HG03565 (cell line): Measurements from ENCODE around the gene EDARADD.
"Not testable (repeated sequence)": the region's sequence is repeated elsewhere in the genome, so short reads cannot be mapped to it uniquely, and the experiment has no call there.

ENCODE experiments used
- ATAC-seq: cut with Tn5 transposase; IDR thresholded peaks from one replicate; pipeline ENCODE4 v1.9.1; 2021; ENCODE audit warnings: mild to moderate bottlenecking, moderate library complexity; ENCODE audit not compliant: unreplicated experiment

EDARADD gene

GRCh38 chr1:236429715-236430274 is 35.7 kb downstream of the EDARADD start:
- no peak for ATAC-seq

- no peak for ATAC-seq
Measured at GRCh38 chr1:236433819-236434315, 39.8 kb downstream of the EDARADD start.

GRCh38 chr1:236438614-236439013 is 44.5 kb downstream of the EDARADD start:
- ATAC-seq: no peak

- ATAC-seq: no peak
Measured at GRCh38 chr1:236440373-236440772, 46.3 kb downstream of the EDARADD start.

GRCh38 chr1:236450779-236451178 is 56.7 kb downstream of the EDARADD start:
- ATAC-seq: no peak

- ATAC-seq: no peak
Measured at GRCh38 chr1:236451796-236452373, 57.8 kb downstream of the EDARADD start.

GRCh38 chr1:236455243-236455642 is 61.2 kb downstream of the EDARADD start:
- no peak for ATAC-seq

- ATAC-seq: peak; percentile 64
Measured at GRCh38 chr1:236457775-236458174, 63.7 kb downstream of the EDARADD start.

GRCh38 chr1:236458996-236459395 is 64.9 kb downstream of the EDARADD start:
- no peak for ATAC-seq

- ATAC-seq: no peak
Measured at GRCh38 chr1:236460103-236460502, 66.0 kb downstream of the EDARADD start.

- not testable (repeated sequence) for ATAC-seq
Measured at GRCh38 chr1:236464197-236464596, 70.1 kb downstream of the EDARADD start.

- no peak for ATAC-seq
Measured at GRCh38 chr1:236465231-236465958, 71.3 kb downstream of the EDARADD start.

- peak; percentile 87 for ATAC-seq
Measured at GRCh38 chr1:236465959-236466303, 71.8 kb downstream of the EDARADD start.

GRCh38 chr1:236467327-236467641 is 73.2 kb downstream of the EDARADD start:
- no peak for ATAC-seq

- ATAC-seq: no peak
Measured at GRCh38 chr1:236468625-236469024, 74.5 kb downstream of the EDARADD start.

GRCh38 chr1:236469466-236469865 is 75.4 kb downstream of the EDARADD start:
- no peak for ATAC-seq

- no peak for ATAC-seq
Measured at GRCh38 chr1:236471096-236471495, 77.0 kb downstream of the EDARADD start.

GRCh38 chr1:236471653-236472052 is 77.6 kb downstream of the EDARADD start:
- ATAC-seq: no peak

GRCh38 chr1:236472850-236473788 is 79.0 kb downstream of the EDARADD start:
- no peak for ATAC-seq

- no peak for ATAC-seq
Measured at GRCh38 chr1:236476019-236476418, 81.9 kb downstream of the EDARADD start.

GRCh38 chr1:236480758-236481436 is 86.8 kb downstream of the EDARADD start:
- no peak for ATAC-seq
